MM.1S (cell line): ENCODE data around the gene TMEM86B.

Experiments used
- CTCF ChIP-seq: fragments of 300-600 bp; sonication (generic); IDR thresholded peaks from 2 replicates; pipeline ENCODE4 v1.5.1; 2016; ENCODE audit warnings: antibody characterized with exemption, low read length, mixed read lengths
- EZH2 ChIP-seq: fragments of 300-600 bp; sonication (generic); optimal IDR thresholded peaks from 2 replicates; pipeline ENCODE3; 2017; ENCODE audit warnings: low read depth, mild to moderate bottlenecking, antibody characterized with exemption, low read length, mixed read lengths
- EZH2phosphoT487 ChIP-seq: fragments of 300-600 bp; sonication (generic); IDR thresholded peaks from 2 replicates; pipeline ENCODE4 v1.6.1; 2018; ENCODE audit warnings: antibody characterized with exemption, low read length

GRCh38 chr19:55270172-55270942 is 41.8 kb upstream of the TMEM86B start:
- no peak for TF ChIP-seq CTCF
- no peak for TF ChIP-seq EZH2
- TF ChIP-seq EZH2phosphoT487 = no peak
